AG04450 (cell line): ENCODE measurements around the gene OGN. TPM values are rescaled to one million over a fixed set of nuclear protein-coding genes. Genes with fewer than 3 reads are reported as not detected.

Source experiments
- CTCF ChIA-PET: fragments of 300-600, 350-600 bp; formaldehyde crosslinking; extraction: SDS; loops from one replicate; lab custom pipeline; 2022; ENCODE audit warnings: antibody characterized with exemption, inconsistent platforms; lab: Charles Lee
- POLR2A ChIA-PET: fragments of 350-600 bp; formaldehyde crosslinking; extraction: SDS; loops from one replicate; lab custom pipeline; 2021; ENCODE audit warnings: antibody characterized with exemption, inconsistent platforms; lab: Yijun Ruan, JAX
- DNase-seq: peaks from one replicate; pipeline ENCODE4 v3.0.0-alpha.2; 2011; ENCODE audit warnings: low read depth, low spot score
- H3K27ac ChIP-seq: one replicate; pipeline ENCODE4 v1.5.1; 2012; ENCODE audit warnings: low read depth, low read length, control low read depth
- H3K27me3 ChIP-seq: one replicate; pipeline ENCODE4 v1.6.0; 2012; ENCODE audit warnings: low read length; ENCODE audit not compliant: control insufficient read depth, insufficient read depth
- H3K4me3 ChIP-seq: 2 replicates; pipeline ENCODE4 v1.5.1; 2011; ENCODE audit warnings: mild to moderate bottlenecking, low read depth, low read length, control low read depth
- H3K9me3 ChIP-seq: 2 replicates; pipeline ENCODE4 v1.5.1; 2012; ENCODE audit warnings: low read length; ENCODE audit not compliant: control insufficient read depth, insufficient read depth
- CTCF ChIP-seq: IDR thresholded peaks from 2 replicates; pipeline ENCODE4 v1.5.1; 2011; ENCODE audit warnings: low read depth, low read length, control low read depth, inconsistent platforms
- polyA minus RNA-seq: library from RNA; depleted of rRNA, polyadenylated mRNA; stranded (reverse); fragments of >200 nt; gene quantifications from 2 replicates; pipeline ENCODE4 v1.2.3, GENCODE V29; 2011; rRNA and poly(A)+ RNA removed
- polyA plus RNA-seq: library from polyadenylated mRNA; depleted of rRNA; stranded (reverse); fragments of >200 nt; gene quantifications from 2 replicates; pipeline ENCODE4 v1.2.3, GENCODE V29; 2011; rRNA removed

OGN gene
- polyA plus RNA-seq: 1.2 and 1.3 TPM in 2 replicates
- 0.09 and 0.17 TPM in 2 replicates for polyA minus RNA-seq

GRCh38 chr9:92404042-92404836 is at the start of gene OGN:
Gene OGN, minus strand, starts transcription at chr9:92404578. Its CDS starts 1,171 bp downstream, at chr9:92403407.
- Histone ChIP-seq H3K27ac (no peak within 1 kb of the TSS), H3K9me3 (no peaks in the 10 kb centered on the region), H3K4me3 (no peak within 1 kb of the TSS), H3K27me3 (no peaks in the 10 kb centered on the region)
- ChIA-PET POLR2A (no interaction called here), CTCF (interaction anchor here (0.5 to 1.1 kb wide), 4 partner anchors 12 to 233 kb away, joined by 3 read pairs; no protein-coding TSS in a partner anchor)
- TF ChIP-seq CTCF: no peak
- no peak for DNase-seq

GRCh38 chr9:92446536-92446935 is 42.2 kb upstream of the OGN start:
- ChIA-PET POLR2A (interaction anchor here (0.6 kb wide), 1 partner anchor 121 kb away, joined by 3 read pairs; the partner anchor contains the start of gene CENPP), CTCF (interaction anchor here (0.5 to 2.5 kb wide), 6 partner anchors 16 to 312 kb away, joined by 3 to 10 read pairs (median 6); partner anchors contain the start of gene CENPP)
- H3K9me3 ChIP-seq: no peaks in the 10 kb centered on the region
- TF ChIP-seq CTCF: no peak
- H3K4me3 ChIP-seq: no peak overlapping the region
- no peak overlapping the region for H3K27ac ChIP-seq
- no peak for DNase-seq
- no peaks in the 10 kb centered on the region for H3K27me3 ChIP-seq

- no peaks in the 10 kb centered on the region for H3K27me3 ChIP-seq
- H3K9me3 ChIP-seq: no peaks in the 10 kb centered on the region
- TF ChIP-seq CTCF: no peak
- H3K4me3 ChIP-seq: no peak overlapping the region
- POLR2A ChIA-PET: interaction anchor here (0.6 kb wide), 1 partner anchor 11 kb away, joined by 3 read pairs; no protein-coding TSS in a partner anchor
- CTCF ChIA-PET: interaction anchor here (1.0 to 2.5 kb wide), 2 partner anchors 116 to 189 kb away, joined by 4 to 10 read pairs; no protein-coding TSS in a partner anchor
- H3K27ac ChIP-seq: no peak overlapping the region
- DNase-seq: no peak
These were observed 40.5 kb upstream of the OGN start for GRCh38 chr9:92444841-92445240.

- Histone ChIP-seq H3K9me3 (no peaks in the 10 kb centered on the region), H3K4me3 (no peak overlapping the region), H3K27me3 (no peaks in the 10 kb centered on the region), H3K27ac (no peak overlapping the region)
- POLR2A ChIA-PET: no interaction called here
- DNase-seq: no peak
- TF ChIP-seq CTCF: no peak
- CTCF ChIA-PET: interaction anchor here (1.0 to 3.7 kb wide), 3 partner anchors 98 to 193 kb away, joined by 5 to 41 read pairs (median 32); no protein-coding TSS in a partner anchor
These were observed 36.3 kb upstream of the OGN start for GRCh38 chr9:92440751-92441046.
